ENCODE measurements around the gene MYL6. TPM values are rescaled to one million over a fixed set of nuclear protein-coding genes. Genes with fewer than 3 reads are reported as not detected.

Gene MYL6
- 928 and 1,710 TPM in 2 replicates for total RNA-seq

DNA sequence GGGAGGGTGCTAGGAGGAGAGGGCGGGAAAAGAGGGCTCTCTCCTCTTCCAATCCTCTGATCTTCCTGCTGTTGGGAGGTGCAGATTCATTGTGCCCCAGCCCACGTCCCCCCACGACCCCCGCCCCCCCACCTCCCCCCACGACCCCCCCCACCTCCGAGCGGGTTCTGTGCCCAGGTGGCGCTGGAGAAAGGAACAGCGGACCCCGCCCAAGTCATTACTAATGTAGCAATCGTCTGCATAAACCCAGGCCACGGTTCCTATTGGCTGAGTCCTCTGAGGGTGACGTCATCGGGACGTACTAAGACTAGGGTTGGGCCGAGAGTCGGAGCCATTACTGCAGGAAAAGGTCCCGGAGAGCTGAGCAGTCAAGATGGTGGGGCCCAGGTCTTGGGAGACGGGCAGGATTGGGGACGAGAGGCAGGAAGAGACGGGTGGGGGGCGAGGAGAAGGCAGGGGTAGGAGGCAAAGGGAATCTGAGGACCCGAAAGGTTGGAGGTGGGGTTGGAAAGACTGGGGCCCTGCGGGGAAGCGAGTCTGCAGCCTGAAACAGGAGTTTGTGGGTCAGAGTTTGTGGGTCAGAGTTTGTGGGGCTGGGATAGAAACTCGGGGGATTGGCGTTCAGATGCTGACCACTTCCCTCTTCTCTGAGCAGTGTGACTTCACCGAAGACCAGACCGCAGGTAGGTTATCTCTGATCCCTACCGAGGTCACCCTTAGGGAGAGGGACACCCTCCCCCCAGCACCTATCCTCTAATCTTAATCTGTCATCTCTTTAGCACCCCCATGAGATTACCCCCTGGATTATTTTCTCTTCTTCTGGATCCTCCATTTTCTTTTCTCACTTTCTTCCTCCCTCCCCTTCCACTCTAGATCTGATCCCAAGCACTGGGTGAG is at the start of gene MYL6:
Gene MYL6 (plus strand): TSS at position 331 of the 897 bp plus-strand sequence. CDS start 43 bp downstream, at position 374.

DNA sequence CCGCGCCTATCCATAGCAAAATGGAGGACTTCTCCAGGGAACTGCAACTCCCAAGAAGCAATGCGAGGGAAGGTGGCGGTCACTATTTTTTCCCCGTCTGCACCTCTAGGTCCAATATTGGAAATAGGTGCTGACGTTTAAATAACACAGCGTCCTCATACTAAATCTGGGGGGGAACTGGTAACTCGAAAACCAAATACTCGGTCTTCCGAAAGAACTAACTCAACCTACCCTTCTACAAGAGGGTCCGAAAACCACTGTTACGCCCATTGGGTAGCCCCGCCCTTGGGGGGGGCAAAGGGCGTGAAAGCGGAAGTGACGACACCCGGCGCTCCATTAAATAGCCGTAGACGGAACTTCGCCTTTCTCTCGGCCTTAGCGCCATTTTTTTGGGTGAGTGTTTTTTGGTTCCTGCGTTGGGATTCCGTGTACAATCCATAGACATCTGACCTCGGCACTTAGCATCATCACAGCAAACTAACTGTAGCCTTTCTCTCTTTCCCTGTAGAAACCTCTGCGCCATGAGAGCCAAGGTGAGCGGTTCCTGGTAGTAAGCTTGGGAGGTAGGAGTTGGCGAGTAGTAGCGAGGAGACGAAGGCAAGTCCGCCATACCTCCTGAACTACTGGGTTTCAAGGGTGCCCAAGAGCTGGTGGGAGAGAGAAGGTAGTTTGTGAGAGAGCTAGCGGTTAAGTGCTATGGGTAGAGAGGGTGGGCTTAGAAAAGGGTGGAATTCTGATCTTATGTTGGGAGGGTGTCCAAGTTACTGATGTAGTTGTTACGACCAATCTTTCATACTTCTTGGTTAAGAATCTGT is 41.7 kb upstream of the MYL6 start, which contains the start of gene RPL41:
Gene RPL41 (plus strand): TSS at position 367 of the 815 bp plus-strand sequence.

DNA sequence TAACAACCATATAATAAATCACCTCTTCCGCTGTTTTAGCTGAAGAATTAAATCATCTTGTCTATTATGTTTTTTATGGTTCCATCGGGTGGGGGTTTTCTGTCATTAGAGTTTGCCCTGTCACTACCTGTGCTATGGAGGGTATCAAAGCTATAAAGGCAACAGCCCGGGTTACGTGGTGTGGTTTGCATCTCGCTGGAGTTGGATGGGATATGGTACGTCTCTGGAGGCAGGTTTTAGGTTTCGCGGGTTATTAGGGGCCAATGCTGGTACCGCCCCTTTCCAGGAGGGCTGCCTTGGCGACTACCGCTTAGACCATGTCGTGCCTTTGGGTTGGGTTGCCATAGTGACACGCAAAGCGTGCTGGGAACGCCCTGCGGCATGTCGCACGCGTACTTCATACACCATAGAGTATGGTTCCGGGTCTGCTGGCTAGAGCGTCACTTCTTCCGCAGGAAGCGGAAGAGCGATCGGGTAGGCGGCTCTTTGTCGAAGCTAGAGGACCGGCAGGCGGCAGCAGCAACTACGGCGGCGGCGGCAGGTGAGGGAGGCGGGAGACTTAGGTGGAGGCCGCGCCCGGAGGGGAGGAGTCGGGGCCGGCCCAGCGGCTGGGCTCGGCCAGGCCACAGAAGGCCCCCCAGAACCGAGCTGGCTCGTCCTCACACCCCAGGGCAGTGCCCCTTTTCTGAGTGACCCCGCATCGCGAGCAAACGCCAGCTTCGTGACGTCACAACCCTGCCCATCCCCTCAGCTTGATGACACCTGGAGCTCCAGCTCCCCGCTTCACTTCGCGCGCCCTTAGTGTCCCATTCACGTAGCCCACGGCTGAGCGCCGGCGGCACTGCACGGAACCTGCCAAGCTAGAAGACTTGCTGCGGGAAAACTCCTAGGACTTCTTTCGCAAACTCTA is 40.1 kb upstream of the MYL6 start, which contains the start of gene ZC3H10:
Gene ZC3H10 (plus strand): TSS at position 489 of the 910 bp plus-strand sequence. CDS start 2,297 bp downstream, outside the sequence.

DNA sequence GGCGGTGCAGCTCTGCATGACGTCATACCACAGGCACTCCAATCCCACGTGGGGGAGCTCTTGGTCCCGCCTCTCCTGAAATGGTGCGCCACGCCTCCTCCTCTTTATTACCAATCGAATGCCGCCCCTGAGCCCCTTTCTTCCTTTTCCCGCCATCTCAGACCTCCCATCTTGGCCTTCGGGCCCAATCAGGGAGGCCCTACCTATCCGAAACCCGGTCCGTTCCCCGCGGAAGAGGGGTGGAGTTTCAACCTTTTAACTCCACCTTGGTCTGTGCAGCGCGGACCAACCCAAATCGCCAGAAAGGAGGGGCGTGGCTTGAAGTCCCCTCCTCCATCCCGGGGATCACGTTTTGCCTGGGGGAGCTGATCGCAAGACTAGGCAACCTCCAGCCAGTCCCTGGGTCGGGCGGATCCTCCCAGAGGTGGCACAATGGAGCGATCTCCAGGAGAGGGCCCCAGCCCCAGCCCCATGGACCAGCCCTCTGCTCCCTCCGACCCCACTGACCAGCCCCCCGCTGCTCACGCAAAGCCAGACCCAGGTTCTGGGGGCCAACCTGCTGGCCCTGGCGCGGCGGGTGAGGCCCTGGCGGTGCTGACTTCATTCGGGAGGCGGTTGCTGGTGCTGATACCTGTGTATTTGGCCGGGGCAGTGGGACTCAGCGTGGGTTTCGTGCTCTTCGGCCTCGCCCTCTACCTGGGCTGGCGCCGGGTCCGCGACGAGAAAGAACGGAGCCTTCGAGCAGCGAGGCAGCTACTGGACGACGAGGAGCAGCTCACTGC is 30.1 kb upstream of the MYL6 start, which contains the start of gene ESYT1:
Gene ESYT1 (plus strand): TSS at position 380 of the 782 bp plus-strand sequence. CDS start 53 bp downstream, at position 433.

DNA sequence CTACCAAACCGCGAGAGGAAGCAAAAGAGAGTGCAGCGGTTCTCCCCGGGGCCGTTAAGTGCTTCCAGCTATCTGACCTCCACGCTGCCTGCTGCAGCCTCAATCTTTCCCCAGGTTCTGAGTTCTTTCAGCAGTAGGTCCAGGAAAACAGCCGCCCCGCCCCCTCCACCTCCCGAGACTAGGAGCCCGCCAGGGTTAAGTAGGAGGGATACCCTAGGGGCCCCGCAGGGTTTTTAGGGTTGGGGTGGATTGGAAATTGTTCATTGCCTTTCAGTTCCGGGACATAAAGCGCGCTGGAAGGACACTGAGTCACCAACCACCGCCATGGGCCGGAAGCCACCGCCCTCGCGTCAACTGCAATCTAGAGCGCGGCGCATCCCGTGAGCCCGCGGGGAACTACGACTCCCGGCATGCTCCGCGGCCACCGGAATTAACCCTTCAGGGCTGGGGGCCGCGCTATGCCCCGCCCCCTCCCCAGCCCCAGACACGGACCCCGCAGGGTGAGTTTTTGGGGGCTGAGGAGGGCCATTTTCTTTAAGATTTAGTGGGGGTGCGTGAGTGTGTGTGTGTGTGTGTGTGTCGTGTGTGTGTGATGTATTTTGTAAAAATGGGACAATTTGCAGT is 5.9 kb upstream of the MYL6 start, which contains the start of gene MYL6B:
Gene MYL6B (plus strand): TSS at position 456 of the 624 bp plus-strand sequence. CDS start 1,332 bp downstream, outside the sequence.

DNA sequence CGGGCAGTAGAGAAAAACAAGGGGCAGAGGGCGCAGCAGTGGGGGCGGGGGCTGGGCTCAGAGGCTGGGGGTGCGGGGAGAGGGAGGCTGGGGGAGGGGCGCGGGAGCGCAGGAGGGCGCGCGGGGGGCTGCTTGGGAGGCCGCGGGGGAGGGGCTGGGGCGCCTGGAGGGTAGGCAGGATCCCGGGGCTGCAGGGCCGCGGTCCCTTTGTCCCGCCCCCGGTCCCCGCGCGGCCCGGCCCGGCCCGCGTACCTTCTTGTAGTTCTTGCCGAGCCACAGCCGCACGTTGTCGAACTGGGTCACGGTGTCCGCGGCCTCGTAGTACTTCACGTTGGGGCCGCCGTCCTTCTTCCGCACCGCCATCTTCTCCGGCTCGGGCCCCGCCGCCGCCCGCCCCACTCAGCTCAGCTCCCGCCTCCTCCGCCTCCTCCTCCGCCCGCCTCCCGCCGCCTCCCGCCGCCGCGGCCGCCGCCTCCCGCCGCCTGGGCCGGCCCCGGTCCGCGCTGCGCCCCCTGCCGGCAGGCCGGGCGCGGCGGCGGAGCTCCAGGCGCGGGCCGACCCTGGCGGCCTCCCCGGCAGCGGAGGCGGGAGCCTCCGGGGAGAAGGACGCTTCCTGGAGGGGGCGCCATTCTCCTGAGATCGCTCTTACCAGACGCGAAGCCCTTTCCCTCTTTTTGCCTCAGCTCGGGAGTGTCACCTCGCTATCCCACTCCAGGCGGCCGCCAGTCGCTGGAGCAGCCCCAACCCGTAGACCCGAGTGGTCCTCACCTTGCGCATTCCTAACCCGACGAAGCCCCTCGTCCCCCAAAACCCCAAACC is 31.1 kb downstream of the MYL6 start, which contains the start of gene SMARCC2:
Gene SMARCC2 (minus strand): TSS at position 385 of the 819 bp plus-strand sequence. CDS start 22 bp downstream, at position 363.

Other genes with a start within 250 kb of the MYL6 start
- 20.7 and 33.4 TPM in 2 replicates for gene PYM1, start 230.5 kb upstream of the MYL6 start, total RNA-seq
- gene DGKA, start 227.2 kb upstream of the MYL6 start, total RNA-seq: 143 and 269 TPM in 2 replicates
- gene PMEL, start 192.3 kb upstream of the MYL6 start, total RNA-seq: 2.1 and 7.1 TPM in 2 replicates
- 50.5 and 62.8 TPM in 2 replicates for gene CDK2, start 191.5 kb upstream of the MYL6 start, total RNA-seq
- 87.6 and 122 TPM in 2 replicates for gene RAB5B, start 184.3 kb upstream of the MYL6 start, total RNA-seq
- 17.7 and 21.8 TPM in 2 replicates for gene SUOX, start 161.1 kb upstream of the MYL6 start, total RNA-seq
- 0.79 and 2.1 TPM in 2 replicates for gene IKZF4, start 137.3 kb upstream of the MYL6 start, total RNA-seq
- gene RPS26, start 116.4 kb upstream of the MYL6 start, total RNA-seq: 265 and 520 TPM in 2 replicates
- gene ERBB3, start 78.2 kb upstream of the MYL6 start, total RNA-seq: 51.7 and 74.6 TPM in 2 replicates
- 96.2 and 117 TPM in 2 replicates for gene PA2G4, start 53.8 kb upstream of the MYL6 start, total RNA-seq
- gene RPL41, start 41.7 kb upstream of the MYL6 start, total RNA-seq: 1,239 and 5,034 TPM in 2 replicates
- 5.9 and 6.0 TPM in 2 replicates for gene ZC3H10, start 40.1 kb upstream of the MYL6 start, total RNA-seq
- gene ESYT1, start 30.1 kb upstream of the MYL6 start, total RNA-seq: 100 and 157 TPM in 2 replicates
- 53.4 and 63.1 TPM in 2 replicates for gene MYL6B, start 5.8 kb upstream of the MYL6 start, total RNA-seq
- gene SMARCC2, start 31.1 kb downstream of the MYL6 start, total RNA-seq: 43.6 and 75.4 TPM in 2 replicates
- gene RNF41, start 63.6 kb downstream of the MYL6 start, total RNA-seq: 67.9 and 98.9 TPM in 2 replicates
- 14.5 and 31.6 TPM in 2 replicates for gene NABP2, start 66.0 kb downstream of the MYL6 start, total RNA-seq
- gene SLC39A5, start 71.7 kb downstream of the MYL6 start, total RNA-seq: 0.39 TPM in 1 of 2 replicates, not detected in the other
- 26.7 and 53.0 TPM in 2 replicates for gene ANKRD52, start 100.0 kb downstream of the MYL6 start, total RNA-seq
- gene COQ10A, start 108.6 kb downstream of the MYL6 start, total RNA-seq: 19.1 and 20.4 TPM in 2 replicates
- gene CS, start 142.0 kb downstream of the MYL6 start, total RNA-seq: 101 and 133 TPM in 2 replicates
- gene CNPY2, start 157.6 kb downstream of the MYL6 start, total RNA-seq: 80.1 and 106 TPM in 2 replicates
- 25.2 and 42.8 TPM in 2 replicates for gene PAN2, start 175.6 kb downstream of the MYL6 start, total RNA-seq
- gene IL23A, start 180.5 kb downstream of the MYL6 start, total RNA-seq: 0.22 TPM in 1 of 2 replicates, not detected in the other
- gene STAT2, start 201.7 kb downstream of the MYL6 start, total RNA-seq: 155 and 167 TPM in 2 replicates
- not detected in 2 replicates for gene APOF, start 204.5 kb downstream of the MYL6 start, total RNA-seq

Measured in placental epithelial cell (primary cell).